ENCODE measurements around the gene GJB2. TPM values are rescaled to one million over a fixed set of nuclear protein-coding genes. Genes with fewer than 3 reads are reported as not detected.
A peak's percentile ranks its signal among the peaks of the same experiment; 100 is the strongest.

The GJB2 gene
- 1.0 TPM in 1 of 2 replicates, not detected in the other for total RNA-seq

DNA sequence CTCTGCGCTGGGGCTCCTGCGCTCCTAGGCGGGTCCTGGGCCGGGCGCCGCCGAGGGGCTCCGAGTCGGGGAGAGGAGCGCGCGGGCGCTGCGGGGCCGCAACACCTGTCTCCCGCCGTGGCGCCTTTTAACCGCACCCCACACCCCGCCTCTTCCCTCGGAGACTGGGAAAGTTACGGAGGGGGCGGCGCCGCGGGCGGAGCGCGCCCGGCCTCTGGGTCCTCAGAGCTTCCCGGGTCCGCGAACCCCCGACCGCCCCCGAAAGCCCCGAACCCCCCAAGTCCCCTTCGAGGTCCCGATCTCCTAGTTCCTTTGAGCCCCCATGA, at the start of gene GJB2:
Gene GJB2, minus strand, starts transcription at position 103 of the 326 bp plus-strand sequence. CDS start 3,357 bp downstream, outside the sequence.
- DNase-seq (ENCODE audit: extremely low read depth, low read depth, low spot score): no peak

GRCh38 chr13:20241593-20241992, 48.9 kb upstream of the GJB2 start:
- no peak for DNase-seq (ENCODE audit: extremely low read depth, low read depth, low spot score)

- DNase-seq (ENCODE audit: extremely low read depth, low read depth, low spot score): no peak
Observed at GRCh38 chr13:20239748-20240147, 47.0 kb upstream of the GJB2 start.

GRCh38 chr13:20232556-20233277, 40.0 kb upstream of the GJB2 start:
- DNase-seq (ENCODE audit: extremely low read depth, low read depth, low spot score): no peak

DNA sequence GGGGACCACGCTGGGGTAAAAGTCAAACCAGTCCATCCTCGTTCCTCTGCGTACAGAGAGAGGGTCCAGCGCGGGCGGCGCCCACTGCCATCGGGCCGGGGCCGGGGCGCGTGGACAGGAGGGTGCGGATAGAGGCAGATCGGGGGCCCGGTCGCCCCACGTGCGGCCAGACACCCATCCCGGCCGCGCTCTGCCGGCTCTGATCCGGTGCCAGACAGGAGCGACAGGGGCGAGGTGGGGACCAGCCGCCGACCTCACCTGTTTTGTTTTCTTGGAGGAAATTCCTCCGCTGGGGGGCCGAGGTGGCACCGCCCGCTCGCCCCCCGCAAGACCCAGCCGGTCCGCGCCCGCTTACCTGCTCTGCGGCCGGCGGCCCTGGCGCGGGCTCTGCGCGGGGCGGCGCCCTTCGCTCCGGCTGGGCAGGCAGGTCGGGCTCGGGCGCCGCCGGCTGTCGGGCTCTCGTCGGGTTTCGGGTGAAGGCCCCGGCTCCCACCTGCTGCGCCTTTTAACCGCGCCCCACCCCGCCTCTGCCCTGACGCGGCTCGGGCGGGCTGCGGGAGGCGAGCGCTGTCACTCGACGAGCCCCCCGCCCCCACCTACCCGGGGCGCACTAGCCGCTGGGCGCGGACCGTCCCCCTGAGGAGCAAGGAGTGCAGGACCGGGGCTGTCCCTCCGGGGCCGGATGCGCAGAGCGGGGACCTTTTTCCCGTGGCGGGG, 39.3 kb upstream of the GJB2 start, which contains the start of gene GJB6:
Gene GJB6, minus strand, starts transcription at position 481 of the 717 bp plus-strand sequence. CDS start 8,839 bp downstream, outside the sequence.
- DNase-seq (ENCODE audit: extremely low read depth, low read depth, low spot score): no peak

DNA sequence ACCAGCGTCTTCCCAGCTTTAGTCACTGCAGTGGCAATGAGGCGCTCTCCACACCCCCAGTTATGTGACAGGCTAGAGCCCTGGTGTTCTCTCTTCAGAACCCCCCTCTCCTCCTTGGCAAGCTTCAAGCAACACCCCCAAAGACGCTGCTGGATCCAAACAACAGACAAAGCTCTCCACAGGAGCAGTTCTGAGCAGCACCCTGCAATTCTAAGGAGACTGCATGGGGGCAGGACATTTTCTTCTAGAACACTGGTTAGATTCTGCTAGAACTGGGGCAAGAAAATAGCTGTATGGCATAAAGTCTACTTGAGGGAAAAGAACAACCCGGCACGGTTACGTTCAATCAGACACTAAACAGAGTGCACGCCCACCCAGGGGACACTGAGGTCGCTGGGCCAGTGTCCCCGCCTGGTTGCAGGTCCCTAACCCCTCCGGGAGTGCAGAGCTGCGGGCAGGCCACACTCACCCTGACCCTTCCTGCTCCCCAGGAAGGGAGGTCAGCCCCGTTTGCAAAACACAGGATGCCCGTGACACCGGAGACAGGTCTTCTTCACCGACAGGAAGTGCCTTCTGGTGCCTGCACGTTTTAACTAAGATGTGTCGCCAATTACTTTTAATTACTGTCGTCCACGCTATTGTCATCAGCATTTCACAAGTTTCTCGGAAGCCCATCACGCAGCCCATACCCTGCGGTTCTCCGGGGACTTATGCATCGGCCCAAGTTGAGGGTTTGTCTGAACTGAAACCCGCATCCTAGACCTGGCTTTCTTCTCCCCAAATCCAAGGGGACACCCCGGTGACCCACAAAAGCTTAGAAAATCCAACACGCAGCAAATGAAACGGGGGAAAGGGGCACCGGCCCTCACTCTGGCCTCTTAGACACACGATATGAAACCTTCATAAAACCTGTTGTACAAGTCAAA, 38.4 kb upstream of the GJB2 start:
- no peak for DNase-seq (ENCODE audit: extremely low read depth, low read depth, low spot score)

DNA sequence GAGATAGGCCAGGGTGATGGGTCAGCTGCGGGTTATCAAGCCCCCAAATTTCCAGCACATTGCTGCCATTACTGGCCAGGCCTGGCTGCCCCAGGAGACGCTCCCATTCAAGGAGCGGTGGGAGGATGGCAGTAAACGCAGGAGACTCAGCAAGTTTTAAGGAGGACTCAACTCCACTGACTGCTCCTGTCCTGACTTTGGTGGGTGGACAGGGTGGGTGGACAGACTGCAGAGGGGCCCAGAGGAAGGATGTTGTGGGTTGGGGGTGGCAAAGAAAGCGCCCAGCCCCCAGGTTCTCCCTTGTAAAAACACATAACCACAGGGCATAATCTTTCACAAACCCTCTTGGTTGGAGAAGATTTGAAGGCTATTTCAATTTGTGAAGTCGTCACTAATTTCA, 35.0 kb upstream of the GJB2 start:
- DNase-seq (ENCODE audit: extremely low read depth, low read depth, low spot score): no peak

- no peak for DNase-seq (ENCODE audit: extremely low read depth, low read depth, low spot score)
Observed at GRCh38 chr13:20227288-20227687, 34.5 kb upstream of the GJB2 start.

DNA sequence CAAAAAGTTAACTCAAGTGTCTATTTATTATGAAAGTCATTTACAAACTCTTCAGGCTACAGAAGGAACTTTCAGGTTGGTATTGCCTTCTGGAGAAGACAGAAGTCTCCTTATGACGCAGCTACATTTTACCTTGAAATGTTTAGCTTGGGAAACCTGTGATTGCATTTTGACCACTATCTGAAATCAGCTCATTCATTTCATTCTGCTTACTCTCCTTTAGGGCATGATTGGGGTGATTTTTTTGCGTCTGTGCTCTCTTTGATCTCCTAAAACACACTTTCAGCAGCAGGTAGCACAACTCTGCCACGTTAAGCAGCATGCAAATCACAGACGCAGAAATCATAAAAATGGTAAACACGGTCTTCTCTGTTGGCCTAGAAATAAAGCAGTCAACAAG, 29.8 kb upstream of the GJB2 start:
- DNase-seq (ENCODE audit: extremely low read depth, low read depth, low spot score): no peak

GRCh38 chr13:20221772-20222171, 29.0 kb upstream of the GJB2 start:
- no peak for DNase-seq (ENCODE audit: extremely low read depth, low read depth, low spot score)

GRCh38 chr13:20219577-20219976, 26.8 kb upstream of the GJB2 start:
- no peak for DNase-seq (ENCODE audit: extremely low read depth, low read depth, low spot score)

- DNase-seq (ENCODE audit: extremely low read depth, low read depth, low spot score): no peak
Observed at GRCh38 chr13:20217168-20217567, 24.4 kb upstream of the GJB2 start.

DNA sequence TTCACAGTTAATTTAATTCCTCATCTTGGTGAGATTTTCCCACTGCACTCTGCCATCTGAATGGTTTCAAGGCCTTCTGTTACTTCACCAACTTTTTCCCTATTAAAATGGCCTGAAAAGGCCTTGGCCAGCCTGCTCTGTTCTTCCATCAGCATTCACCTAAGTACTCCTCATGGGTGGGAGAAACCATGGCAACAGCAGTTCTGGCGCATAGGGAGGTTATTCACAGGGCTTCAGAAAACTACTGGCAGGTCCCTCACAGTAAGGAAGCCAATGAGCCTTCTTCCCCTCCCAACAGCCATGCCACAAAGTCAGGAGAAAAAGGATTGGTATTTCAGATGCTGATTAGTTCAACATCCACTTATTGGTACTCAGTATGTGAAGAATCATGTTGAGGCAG, 17.2 kb upstream of the GJB2 start:
- no peak for DNase-seq (ENCODE audit: extremely low read depth, low read depth, low spot score)

DNA sequence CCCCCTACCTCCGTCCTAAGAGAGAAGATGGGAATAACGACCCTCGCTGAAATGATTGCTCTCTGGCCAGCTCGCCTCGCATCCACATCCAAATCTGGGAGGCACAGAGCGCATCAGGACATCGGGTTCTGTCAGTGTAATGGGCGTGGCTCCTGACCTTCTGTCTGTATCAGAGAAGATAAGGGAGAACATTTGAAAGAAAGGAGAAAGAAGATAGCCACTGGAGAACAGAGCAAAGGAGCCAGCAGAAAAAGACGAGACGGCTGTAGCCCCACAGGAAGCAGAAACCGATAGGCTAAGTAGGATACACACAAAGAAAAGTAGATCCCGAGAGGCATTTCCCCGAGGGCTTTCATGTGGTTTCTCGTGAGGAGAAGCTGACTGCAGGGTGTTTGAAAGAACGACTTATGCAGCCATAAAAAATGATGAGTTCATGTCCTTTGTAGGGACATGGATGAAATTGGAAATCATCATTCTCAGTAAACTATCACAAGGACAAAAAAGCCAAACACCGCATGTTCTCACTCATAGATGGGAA, 14.0 kb upstream of the GJB2 start:
- no peak for DNase-seq (ENCODE audit: extremely low read depth, low read depth, low spot score)

- no peak for DNase-seq (ENCODE audit: extremely low read depth, low read depth, low spot score)
Observed at GRCh38 chr13:20206065-20206697, 13.4 kb upstream of the GJB2 start.

- no peak for DNase-seq (ENCODE audit: extremely low read depth, low read depth, low spot score)
Observed at GRCh38 chr13:20198781-20199180, 6.0 kb upstream of the GJB2 start.

- peak; percentile 20 for DNase-seq (ENCODE audit: extremely low read depth, low read depth, low spot score)
Observed at GRCh38 chr13:20197361-20197834, 4.7 kb upstream of the GJB2 start.

DNA sequence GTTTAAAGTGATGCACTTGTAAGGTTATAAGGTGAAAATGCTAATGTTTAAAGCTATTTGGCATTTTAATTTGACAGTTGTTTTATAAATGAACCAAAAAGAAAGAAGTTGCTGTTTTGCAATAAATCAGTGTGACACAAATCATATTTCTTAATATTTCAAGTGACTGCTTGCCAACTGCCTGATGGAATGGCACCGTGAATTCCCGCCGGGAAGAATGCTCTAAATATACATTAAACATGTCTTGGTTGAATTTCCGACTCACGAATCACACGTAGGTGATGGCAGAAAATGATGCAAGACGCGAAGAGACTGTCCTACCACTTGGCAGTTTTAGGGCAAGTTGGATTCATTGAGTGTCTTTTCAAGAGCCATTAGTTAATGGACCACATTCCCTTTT, 3.1 kb upstream of the GJB2 start:
- DNase-seq (ENCODE audit: extremely low read depth, low read depth, low spot score): no peak

GRCh38 chr13:20193907-20194631, 1.3 kb upstream of the GJB2 start:
- DNase-seq (ENCODE audit: extremely low read depth, low read depth, low spot score): no peak
